GM06990 (cell line): Measurements from ENCODE around the gene ZNF592.

Source experiments
- DNase-seq: peaks from one replicate; pipeline ENCODE4 v3.0.0-alpha.2; 2011; ENCODE audit not compliant: insufficient read length; ENCODE audit errors: extremely low read depth
- H3K27me3 ChIP-seq: replicated peaks from 2 replicates; pipeline ENCODE4 v1.6.0; 2011; ENCODE audit warnings: low read length; ENCODE audit not compliant: control insufficient read depth, insufficient read depth
- H3K36me3 ChIP-seq: 2 replicates; pipeline ENCODE4 v1.5.1; 2011; ENCODE audit warnings: low read length; ENCODE audit not compliant: control insufficient read depth, insufficient read depth
- H3K4me3 ChIP-seq: replicated peaks from 2 replicates; pipeline ENCODE4 v1.5.1; 2011; ENCODE audit warnings: low read depth, mild to moderate bottlenecking, control low read depth, low read length
- TF ChIP-seq, protein P1 (sequence below): IDR thresholded peaks from 2 replicates; pipeline ENCODE4 v1.5.1; 2011; ENCODE audit warnings: low read length, control low read depth, mild to moderate bottlenecking, inconsistent platforms; ENCODE audit not compliant: insufficient read depth, poor library complexity, severe bottlenecking

ZNF592 gene

DNA sequence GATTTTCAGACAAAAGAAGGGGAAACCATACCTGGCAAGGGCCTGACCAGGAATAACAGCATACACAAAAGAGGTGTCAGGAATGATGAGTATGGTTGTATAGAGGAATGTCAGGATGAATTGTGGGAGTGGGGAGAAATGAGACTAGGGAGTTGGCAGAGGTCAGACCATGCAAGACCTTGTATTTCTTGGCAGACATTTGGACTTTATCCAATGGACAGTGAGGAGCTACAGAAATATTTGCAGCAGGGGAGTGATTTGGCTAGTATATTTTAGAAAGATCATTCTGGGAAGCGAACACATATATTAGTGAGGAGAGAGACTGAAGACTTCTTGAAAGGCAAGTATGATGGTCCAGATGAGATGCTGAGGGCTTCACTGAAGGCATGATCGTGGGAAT is 43.4 kb downstream of the ZNF592 start:
- Histone ChIP-seq H3K4me3 (no peak overlapping the region), H3K36me3 (peaks cover 16% of the 10 kb centered on the region), H3K27me3 (no peaks in the 10 kb centered on the region)
- TF ChIP-seq, protein P1, sequence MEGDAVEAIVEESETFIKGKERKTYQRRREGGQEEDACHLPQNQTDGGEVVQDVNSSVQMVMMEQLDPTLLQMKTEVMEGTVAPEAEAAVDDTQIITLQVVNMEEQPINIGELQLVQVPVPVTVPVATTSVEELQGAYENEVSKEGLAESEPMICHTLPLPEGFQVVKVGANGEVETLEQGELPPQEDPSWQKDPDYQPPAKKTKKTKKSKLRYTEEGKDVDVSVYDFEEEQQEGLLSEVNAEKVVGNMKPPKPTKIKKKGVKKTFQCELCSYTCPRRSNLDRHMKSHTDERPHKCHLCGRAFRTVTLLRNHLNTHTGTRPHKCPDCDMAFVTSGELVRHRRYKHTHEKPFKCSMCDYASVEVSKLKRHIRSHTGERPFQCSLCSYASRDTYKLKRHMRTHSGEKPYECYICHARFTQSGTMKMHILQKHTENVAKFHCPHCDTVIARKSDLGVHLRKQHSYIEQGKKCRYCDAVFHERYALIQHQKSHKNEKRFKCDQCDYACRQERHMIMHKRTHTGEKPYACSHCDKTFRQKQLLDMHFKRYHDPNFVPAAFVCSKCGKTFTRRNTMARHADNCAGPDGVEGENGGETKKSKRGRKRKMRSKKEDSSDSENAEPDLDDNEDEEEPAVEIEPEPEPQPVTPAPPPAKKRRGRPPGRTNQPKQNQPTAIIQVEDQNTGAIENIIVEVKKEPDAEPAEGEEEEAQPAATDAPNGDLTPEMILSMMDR, result no peak
- DNase-seq, result no peak

DNA sequence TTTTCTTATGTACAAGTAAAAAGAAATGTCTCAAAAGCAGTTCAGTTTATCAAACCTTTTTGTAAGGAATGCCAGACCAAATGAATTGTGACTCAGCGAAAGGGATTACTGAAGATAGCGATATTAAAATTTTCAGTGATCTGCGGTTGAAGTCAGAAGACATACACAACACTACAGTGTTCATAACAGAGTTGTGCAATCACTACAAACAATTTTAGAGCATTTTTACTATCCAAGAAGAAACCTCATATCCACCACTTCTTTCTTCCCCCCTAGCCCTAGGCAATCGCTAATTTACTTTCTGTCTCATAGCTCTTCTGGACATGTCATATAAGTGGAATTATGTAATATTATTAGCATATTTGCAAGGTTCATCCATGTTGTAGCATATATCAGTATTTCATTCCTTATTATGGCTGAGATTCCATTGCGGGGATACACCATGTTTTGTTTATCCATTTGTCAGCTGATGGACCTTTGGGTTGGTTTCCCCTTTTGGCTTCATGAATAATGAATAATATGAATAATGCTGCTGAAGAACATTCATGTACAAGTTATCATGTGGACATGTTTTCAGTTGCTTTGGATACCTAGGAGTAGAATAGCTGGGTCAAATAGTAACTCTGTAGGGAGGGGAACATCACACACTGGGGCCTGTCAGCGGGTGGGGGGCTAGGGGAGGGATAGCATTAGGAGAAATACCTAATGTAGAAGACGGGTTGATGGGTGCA is 45.2 kb downstream of the ZNF592 start:
- DNase-seq, result no peak
- TF ChIP-seq, protein P1, result no peak
- Histone ChIP-seq H3K36me3 (peaks cover 22% of the 10 kb centered on the region), H3K4me3 (no peak overlapping the region), H3K27me3 (no peaks in the 10 kb centered on the region)

DNA sequence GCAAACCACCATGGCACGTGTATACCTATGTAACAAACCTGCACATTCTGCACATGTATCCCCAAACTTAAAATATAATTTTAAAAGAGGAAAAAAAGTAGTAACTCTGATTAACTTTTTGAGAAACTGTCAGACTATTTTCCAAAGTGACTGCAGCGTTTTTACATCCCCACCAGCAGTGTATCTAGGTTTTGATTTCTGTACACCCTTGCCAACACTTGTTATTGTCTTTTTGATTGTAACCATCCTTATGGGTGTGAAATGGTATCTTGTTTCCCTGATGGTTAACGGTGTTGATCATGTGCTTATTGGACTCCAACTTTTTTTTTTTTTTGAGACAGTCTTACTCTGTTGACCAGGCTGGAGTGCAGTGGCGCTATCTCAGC is 45.8 kb downstream of the ZNF592 start:
- Histone ChIP-seq H3K4me3 (no peak overlapping the region), H3K36me3 (peaks cover 26% of the 10 kb centered on the region), H3K27me3 (no peaks in the 10 kb centered on the region)
- no peak for DNase-seq
- TF ChIP-seq, protein P1, result no peak

DNA sequence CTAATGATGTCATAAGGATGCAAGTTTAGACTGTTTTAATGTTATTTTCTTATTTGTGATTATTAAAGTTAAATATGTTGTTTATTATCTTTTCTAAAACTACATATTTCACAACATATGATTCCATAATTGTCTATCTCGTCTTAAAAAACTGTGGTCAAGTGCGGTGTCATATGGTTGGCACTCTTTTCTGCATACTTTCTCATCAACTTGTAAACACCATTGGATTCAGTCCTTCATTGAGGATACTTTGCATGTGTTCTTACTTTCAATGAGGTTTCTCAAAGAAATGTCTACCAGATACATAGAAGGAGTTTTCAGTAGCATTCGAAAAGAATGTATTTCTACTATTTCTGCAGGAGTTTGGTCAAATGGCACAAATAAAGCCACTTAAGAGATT is 46.8 kb downstream of the ZNF592 start:
- TF ChIP-seq, protein P1, result no peak
- no peak for DNase-seq
- H3K27me3 ChIP-seq, result no peaks in the 10 kb centered on the region
- H3K4me3 ChIP-seq, result no peak overlapping the region
- H3K36me3 ChIP-seq, result peaks cover 36% of the 10 kb centered on the region

DNA sequence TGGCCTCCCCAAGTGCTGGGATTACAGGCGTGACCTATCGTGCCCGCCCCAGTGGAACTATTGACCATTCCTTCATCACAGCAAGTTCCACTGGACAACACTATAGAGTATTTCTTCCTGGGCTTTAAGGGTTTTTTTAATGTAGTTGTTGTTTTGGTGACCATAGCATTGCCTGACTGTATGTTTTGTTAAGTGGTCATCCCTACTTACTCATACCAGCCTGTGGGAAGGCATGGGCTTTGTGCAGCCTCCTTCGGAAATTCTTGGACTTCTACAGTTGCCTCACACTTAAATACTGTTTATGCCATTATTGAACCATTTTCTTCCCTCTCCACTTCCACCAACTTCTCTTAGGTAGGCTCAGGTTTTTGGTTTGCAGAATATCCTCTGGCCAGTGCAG is 48.8 kb downstream of the ZNF592 start:
- Histone ChIP-seq H3K36me3 (peaks cover 39% of the 10 kb centered on the region), H3K4me3 (no peak overlapping the region), H3K27me3 (no peaks in the 10 kb centered on the region)
- TF ChIP-seq, protein P1, result no peak
- DNase-seq, result no peak

DNA sequence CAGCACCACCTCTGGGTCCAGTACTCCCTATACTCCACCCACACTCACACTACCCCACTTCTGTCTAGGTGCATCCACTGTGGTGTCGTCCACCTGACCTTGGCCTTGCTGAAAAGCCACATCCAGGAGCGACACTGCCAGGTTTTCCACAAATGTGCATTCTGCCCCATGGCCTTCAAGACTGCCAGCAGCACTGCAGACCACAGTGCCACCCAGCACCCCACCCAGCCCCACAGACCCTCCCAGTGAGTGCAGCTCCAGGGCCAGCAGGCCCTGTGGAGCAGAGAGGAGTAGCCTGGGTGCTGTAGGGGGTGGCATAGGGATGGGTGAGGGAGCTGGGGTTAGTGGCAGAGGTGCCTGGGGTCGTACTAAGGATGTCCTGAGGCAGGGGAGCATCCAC is 49.4 kb downstream of the ZNF592 start:
- TF ChIP-seq, protein P1, result no peak
- no peaks in the 10 kb centered on the region for H3K27me3 ChIP-seq
- H3K36me3 ChIP-seq, result peaks cover 41% of the 10 kb centered on the region
- no peak for DNase-seq
- no peak overlapping the region for H3K4me3 ChIP-seq
